ENCODE data around the gene LDB2.

GRCh38 chr4:16594128-16594527 is 304.3 kb downstream of the LDB2 start:
- no peak for TF ChIP-seq CTCF (IDR thresholded peaks at IDR 0.05)
- no peak for TF ChIP-seq POLR2A (IDR thresholded peaks at IDR 0.05)
